ENCODE measurements around the gene INCENP.

- TF ChIP-seq POLR2AphosphoS5 (IDR thresholded peaks at IDR 0.05; ENCODE audit: low read depth, low read length) (no peak), TAF1 (IDR thresholded peaks at IDR 0.05; ENCODE audit: borderline replicate concordance, insufficient read depth, low read length) (no peak), SIN3A (IDR thresholded peaks at IDR 0.05; ENCODE audit: borderline replicate concordance, insufficient read depth, low read length) (no peak), FOXP2 (optimal IDR thresholded peaks at IDR 0.05; ENCODE audit: borderline replicate concordance, extremely low read depth, extremely low read length, insufficient read depth) (no peak)
- TF ChIP-seq, protein P1, sequence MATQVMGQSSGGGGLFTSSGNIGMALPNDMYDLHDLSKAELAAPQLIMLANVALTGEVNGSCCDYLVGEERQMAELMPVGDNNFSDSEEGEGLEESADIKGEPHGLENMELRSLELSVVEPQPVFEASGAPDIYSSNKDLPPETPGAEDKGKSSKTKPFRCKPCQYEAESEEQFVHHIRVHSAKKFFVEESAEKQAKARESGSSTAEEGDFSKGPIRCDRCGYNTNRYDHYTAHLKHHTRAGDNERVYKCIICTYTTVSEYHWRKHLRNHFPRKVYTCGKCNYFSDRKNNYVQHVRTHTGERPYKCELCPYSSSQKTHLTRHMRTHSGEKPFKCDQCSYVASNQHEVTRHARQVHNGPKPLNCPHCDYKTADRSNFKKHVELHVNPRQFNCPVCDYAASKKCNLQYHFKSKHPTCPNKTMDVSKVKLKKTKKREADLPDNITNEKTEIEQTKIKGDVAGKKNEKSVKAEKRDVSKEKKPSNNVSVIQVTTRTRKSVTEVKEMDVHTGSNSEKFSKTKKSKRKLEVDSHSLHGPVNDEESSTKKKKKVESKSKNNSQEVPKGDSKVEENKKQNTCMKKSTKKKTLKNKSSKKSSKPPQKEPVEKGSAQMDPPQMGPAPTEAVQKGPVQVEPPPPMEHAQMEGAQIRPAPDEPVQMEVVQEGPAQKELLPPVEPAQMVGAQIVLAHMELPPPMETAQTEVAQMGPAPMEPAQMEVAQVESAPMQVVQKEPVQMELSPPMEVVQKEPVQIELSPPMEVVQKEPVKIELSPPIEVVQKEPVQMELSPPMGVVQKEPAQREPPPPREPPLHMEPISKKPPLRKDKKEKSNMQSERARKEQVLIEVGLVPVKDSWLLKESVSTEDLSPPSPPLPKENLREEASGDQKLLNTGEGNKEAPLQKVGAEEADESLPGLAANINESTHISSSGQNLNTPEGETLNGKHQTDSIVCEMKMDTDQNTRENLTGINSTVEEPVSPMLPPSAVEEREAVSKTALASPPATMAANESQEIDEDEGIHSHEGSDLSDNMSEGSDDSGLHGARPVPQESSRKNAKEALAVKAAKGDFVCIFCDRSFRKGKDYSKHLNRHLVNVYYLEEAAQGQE (IDR thresholded peaks at IDR 0.05; ENCODE audit: insufficient read depth in 1 of 2, low read depth in 2 of 2, low read length in 2 of 2): no peak
Measured at GRCh38 chr11:62116451-62116850, 7.4 kb upstream of the INCENP start.

Data from PFSK-1 (cell line).